Liver (tissue), 9 donors: ENCODE measurements around the gene DAGLB. TPM values are rescaled to one million over a fixed set of nuclear protein-coding genes. Genes with fewer than 3 reads are reported as not detected.

Experiments
- DNase-seq: peaks from one replicate; pipeline ENCODE4 v3.0.0-alpha.2; 2017; ENCODE audit warnings: low spot score
- H3K27ac ChIP-seq, 2 donors: one replicate each; pipeline ENCODE4 v1.7.0; 2013; ENCODE audit warnings: inconsistent platforms in 2 of 2, low read length in 2 of 2, control low read depth in 1 of 2, low read depth in 1 of 2, mild to moderate bottlenecking in 1 of 2
- H3K27me3 ChIP-seq, 4 donors: one replicate each; pipeline versions ENCODE4 v1.6.1 to v1.7.0; 2013; ENCODE audit warnings: low read length in 3 of 4, inconsistent platforms in 1 of 4, mild to moderate bottlenecking in 1 of 4, moderate library complexity in 1 of 4; ENCODE audit not compliant: control insufficient read depth in 4 of 4, insufficient read depth in 4 of 4
- H3K36me3 ChIP-seq, 4 donors: one replicate each; pipeline versions ENCODE4 v1.6.1 to v1.7.0; 2013; ENCODE audit warnings: low read length in 3 of 4, mild to moderate bottlenecking in 3 of 4, low read depth in 1 of 4, moderate library complexity in 1 of 4; ENCODE audit not compliant: control insufficient read depth in 4 of 4, insufficient read depth in 3 of 4
- H3K4me1 ChIP-seq, 4 donors: one replicate each; pipeline versions ENCODE4 v1.6.1 to v1.7.0; 2013; ENCODE audit warnings: low read length in 3 of 4, mild to moderate bottlenecking in 3 of 4, moderate library complexity in 1 of 4; ENCODE audit not compliant: control insufficient read depth in 4 of 4, insufficient read depth in 4 of 4
- H3K4me3 ChIP-seq, 3 donors: one replicate each; pipeline versions ENCODE4 v1.6.1 to v1.7.0; 2013; ENCODE audit warnings: low read length in 3 of 3, control low read depth in 1 of 3, low read depth in 1 of 3, mild to moderate bottlenecking in 1 of 3
- H3K9ac ChIP-seq, 2 donors: one replicate each; pipeline ENCODE4 v1.7.0; 2013; ENCODE audit warnings: low read length in 2 of 2, mild to moderate bottlenecking in 2 of 2, moderate library complexity in 2 of 2, control low read depth in 1 of 2, low read depth in 1 of 2
- H3K9me3 ChIP-seq, 4 donors: one replicate each; pipeline versions ENCODE4 v1.6.1 to v1.7.0; 2013; ENCODE audit warnings: low read length in 3 of 4; ENCODE audit not compliant: control insufficient read depth in 4 of 4
- ATF3 ChIP-seq: IDR thresholded peaks from 2 replicates; pipeline ENCODE4 v1.6.1; 2016; ENCODE audit warnings: antibody characterized with exemption
- CTCF ChIP-seq: fragments of 150-350 bp; IDR thresholded peaks from 2 replicates; pipeline ENCODE4 v1.5.1; 2017; ENCODE audit warnings: improper control_type of control experiment, low read depth, low read length; ENCODE audit not compliant: missing input control
- EGR1 ChIP-seq, 2 donors: IDR thresholded peaks; 2 replicates each; pipeline ENCODE4 v1.6.1; 2016 to 2018; ENCODE audit warnings: antibody characterized with exemption in 2 of 2, low read depth in 2 of 2
- FOXA1 ChIP-seq: IDR thresholded peaks from 2 replicates; pipeline ENCODE4 v1.6.1; 2016; ENCODE audit warnings: antibody characterized with exemption
- FOXA2 ChIP-seq: IDR thresholded peaks from 2 replicates; pipeline ENCODE4 v1.6.1; 2016; ENCODE audit warnings: antibody characterized with exemption
- GABPA ChIP-seq, 2 donors: IDR thresholded peaks in 1 of 2; conservative IDR thresholded peaks in 1 of 2; 2 replicates each; pipeline ENCODE4 v1.6.1; 2016; ENCODE audit warnings: antibody characterized with exemption in 2 of 2, mild to moderate bottlenecking in 1 of 2, moderate library complexity in 1 of 2
- JUND ChIP-seq, 2 donors: IDR thresholded peaks; 2 replicates each; pipeline ENCODE4 v1.6.1; 2016; ENCODE audit warnings: antibody characterized with exemption in 2 of 2
- RAD21 ChIP-seq, 2 donors: IDR thresholded peaks; 2 replicates each; pipeline ENCODE4 v1.6.1; 2016; ENCODE audit warnings: antibody characterized with exemption in 2 of 2, mild to moderate bottlenecking in 2 of 2
- RXRA ChIP-seq, 2 donors: IDR thresholded peaks; 2 replicates each; pipeline ENCODE4 v1.6.1; 2017 to 2018; ENCODE audit warnings: antibody characterized with exemption in 2 of 2, mild to moderate bottlenecking in 1 of 2
- SP1 ChIP-seq: IDR thresholded peaks from 2 replicates; pipeline ENCODE4 v1.6.1; 2018; ENCODE audit warnings: antibody characterized with exemption, mild to moderate bottlenecking
- TAF1 ChIP-seq: conservative IDR thresholded peaks from 2 replicates; pipeline ENCODE4 v1.6.1; 2016; ENCODE audit warnings: antibody characterized with exemption, mild to moderate bottlenecking
- YY1 ChIP-seq: IDR thresholded peaks from 2 replicates; pipeline ENCODE4 v1.6.1; 2016; ENCODE audit warnings: antibody characterized with exemption, mild to moderate bottlenecking
- ZBTB33 ChIP-seq: IDR thresholded peaks from 2 replicates; pipeline ENCODE4 v1.6.1; 2016; ENCODE audit warnings: antibody characterized with exemption
- WGBS: extraction: QIAGEN DNeasy Blood & Tissue Kit; methylation state at CpG from one replicate; pipeline ENCODE4 v1.1.7; 2013; 5-methylcytosine and 5-hydroxymethylcytosine counted together
- polyA plus RNA-seq, 2 donors: library from polyadenylated mRNA; stranded (reverse) in 1 of 2; unstranded in 1 of 2; fragments of 200-250 nt in 1 of 2; fragments of >200 nt in 1 of 2; fragmentation: Nextera tagmentation in 1 of 2; extraction: Ambion mirVana in 1 of 2; gene quantifications; one replicate each; pipeline versions ENCODE4 v1.2.1 to v1.2.3, GENCODE V29; 2013 to 2015
- total RNA-seq, 2 donors: library from RNA; depleted of rRNA; stranded (reverse); fragments of >200 nt; gene quantifications; one replicate each; pipeline ENCODE4 v1.2.3, GENCODE V29; 2014
- donor health status: healthy.
- donor health status: healthy.
- donor health status: healthy.
- donor health status: healthy.
- donor health status: healthy.

DAGLB gene
- total and polyA plus RNA-seq, 4 donors = 4.9 to 10.7 (median 8.4) TPM

GRCh38 chr7:6413637-6414036, 34.1 kb downstream of the DAGLB start:
- Histone ChIP-seq H3K9me3 (no peaks in the 10 kb centered on the region), H3K9ac (no peak overlapping the region), H3K4me1 (no peaks in the 10 kb centered on the region), H3K27me3 (no peaks in the 10 kb centered on the region), H3K36me3 (peaks cover 6 to 55% (median 30%) of the 10 kb centered on the region in 4 donors), H3K27ac (no peak overlapping the region), H3K4me3 (no peak overlapping the region)
- no peak for DNase-seq
- TF ChIP-seq YY1 = no peak
- TF ChIP-seq SP1 = no peak
- no peak for TF ChIP-seq FOXA2
- no peak for TF ChIP-seq EGR1 (IDR thresholded peaks at IDR 0.05; ENCODE audit: low read depth in 2 of 2)
- TF ChIP-seq JUND (IDR thresholded peaks at IDR 0.05) = no peak
- TF ChIP-seq FOXA1 = no peak
- no peak for TF ChIP-seq ATF3
- no peak for TF ChIP-seq GABPA (IDR thresholded peaks at IDR 0.05 in 1 of 2, conservative IDR thresholded peaks at IDR 0.05 in 1 of 2)
- no peak for TF ChIP-seq RAD21 (IDR thresholded peaks at IDR 0.05)
- TF ChIP-seq CTCF = no peak
- WGBS = 98% methylated on average over 10 of the region's 10 CpGs

GRCh38 chr7:6409944-6410693, 37.6 kb downstream of the DAGLB start:
- 95% methylated on average over 34 of the region's 34 CpGs for WGBS
- Histone ChIP-seq H3K36me3 (peaks cover 8 to 66% (median 37%) of the 10 kb centered on the region in 4 donors), H3K9me3 (no peaks in the 10 kb centered on the region), H3K4me1 (no peaks in the 10 kb centered on the region), H3K4me3 (no peak overlapping the region), H3K27ac (no peak overlapping the region), H3K9ac (no peak overlapping the region), H3K27me3 (no peaks in the 10 kb centered on the region)
- TF ChIP-seq GABPA (IDR thresholded peaks at IDR 0.05 in 1 of 2, conservative IDR thresholded peaks at IDR 0.05 in 1 of 2) = no peak
- no peak for TF ChIP-seq ZBTB33
- TF ChIP-seq TAF1 = no peak
- no peak for TF ChIP-seq YY1
- no peak for TF ChIP-seq CTCF
- TF ChIP-seq FOXA1 = no peak
- no peak for TF ChIP-seq EGR1 (IDR thresholded peaks at IDR 0.05; ENCODE audit: low read depth in 2 of 2)
- TF ChIP-seq RXRA (IDR thresholded peaks at IDR 0.05) = no peak
- TF ChIP-seq RAD21 (IDR thresholded peaks at IDR 0.05) = no peak
- TF ChIP-seq JUND (IDR thresholded peaks at IDR 0.05) = no peak
- no peak for DNase-seq
